NCI-H146 (cell line): ENCODE measurements around the gene TCF3.

ENCODE experiments used
- DNase-seq: peaks from one replicate; lab custom pipeline; 2025; lab: John Stamatoyannopoulos, UW

Gene TCF3

GRCh38 chr19:1560286-1560882, 92.0 kb downstream of the TCF3 start:
- DNase-seq = no peak
